COLO829 (cell line): ENCODE measurements around the gene APRT.
"Not testable (repeated sequence)": the region's sequence is repeated elsewhere in the genome, so short reads cannot be mapped to it uniquely, and the experiment has no call there.

Experiments
- DNase-seq: peaks from one replicate; pipeline ENCODE4 v3.0.0; 2012; ENCODE audit warnings: low spot score

The APRT gene

GRCh38 chr16:88772871-88773811 is 38.6 kb downstream of the APRT start:
- no peak for DNase-seq

- DNase-seq, result not testable (repeated sequence)
These were observed 39.9 kb downstream of the APRT start for GRCh38 chr16:88771781-88772180.

GRCh38 chr16:88771294-88771772 is 40.4 kb downstream of the APRT start:
- no peak for DNase-seq

DNA sequence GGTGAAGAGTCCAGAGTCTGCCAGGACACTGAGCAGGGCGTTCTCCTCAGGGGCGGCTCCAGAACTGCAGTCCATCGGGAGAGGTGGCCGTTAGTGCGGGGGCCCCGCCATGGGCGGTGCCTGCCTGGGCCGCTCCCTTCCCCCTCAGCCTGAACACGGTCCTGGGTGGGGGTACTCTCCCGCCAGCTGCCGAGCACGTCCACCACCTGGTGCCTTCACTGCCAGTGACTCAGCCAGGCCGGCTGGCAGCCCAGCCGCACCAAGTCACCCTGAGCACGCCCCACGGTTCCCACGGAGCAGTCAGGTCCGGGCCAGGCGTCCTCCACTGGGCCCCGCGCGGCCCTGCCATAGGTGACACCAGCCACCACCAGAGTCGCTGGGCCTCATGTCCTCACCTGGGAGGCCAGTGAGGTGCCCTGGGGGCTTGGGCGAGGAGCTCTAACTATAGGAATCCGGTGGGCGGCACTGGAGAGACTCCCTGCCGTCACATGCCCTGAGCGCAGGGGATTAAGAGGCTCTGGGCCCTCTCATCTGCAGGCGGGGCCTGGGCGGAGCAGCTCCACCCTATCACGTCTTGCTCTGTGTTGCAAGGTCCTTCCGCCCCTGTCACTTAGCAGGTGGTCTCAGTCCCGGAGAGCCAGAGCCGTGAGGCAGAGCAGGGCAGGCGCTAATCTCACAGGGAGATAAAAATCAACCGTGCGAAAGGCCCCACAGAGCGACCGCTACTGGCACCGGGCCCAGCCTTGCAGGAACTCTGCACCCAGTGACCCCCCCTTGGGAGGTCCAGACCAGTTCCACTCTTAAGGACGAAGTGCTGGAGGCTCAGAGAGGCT is 41.1 kb downstream of the APRT start:
- no peak for DNase-seq

DNA sequence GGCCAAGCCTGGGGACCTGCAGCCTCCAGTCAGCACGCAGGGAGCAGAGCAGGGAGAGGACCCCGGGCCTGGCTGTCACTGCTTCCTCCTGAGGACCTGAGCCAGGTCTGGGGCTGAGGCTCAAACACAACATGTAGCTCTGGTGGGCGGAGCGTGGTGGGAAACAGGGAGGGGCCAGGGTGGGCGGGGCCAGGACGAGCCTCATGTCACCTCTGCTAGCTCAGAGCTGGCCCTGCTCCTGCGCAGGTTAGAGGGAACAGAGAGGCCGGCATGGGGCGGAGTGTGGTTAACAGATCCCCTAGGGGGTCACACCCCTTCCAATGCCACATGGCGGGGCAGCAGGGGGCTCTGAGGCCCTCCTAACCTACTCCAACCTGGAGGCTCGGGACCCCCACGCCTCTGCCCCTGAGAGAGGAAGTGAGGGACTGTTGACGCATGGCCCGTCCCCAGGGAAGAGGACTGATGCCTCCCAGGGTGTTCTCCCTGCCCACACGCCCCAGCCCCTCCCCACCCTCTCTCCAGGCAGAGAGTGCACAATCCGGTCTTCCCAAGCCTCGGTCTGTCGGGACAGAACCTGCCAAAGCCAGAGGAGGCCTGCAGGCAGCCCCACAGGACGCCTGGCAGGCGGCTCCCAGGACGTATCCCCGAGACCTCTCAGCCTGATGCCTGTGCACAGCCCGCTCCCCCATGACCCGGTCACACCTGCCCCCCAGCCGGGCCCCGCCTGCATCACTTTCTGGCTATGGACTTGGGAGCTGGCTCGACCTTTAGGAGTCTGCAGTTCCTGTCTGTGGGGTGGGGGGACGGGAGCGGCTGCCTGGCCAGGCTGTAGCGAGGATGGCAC is 41.9 kb downstream of the APRT start:
- DNase-seq, result no peak

- DNase-seq, result no peak
These were observed 43.5 kb downstream of the APRT start for GRCh38 chr16:88768071-88768783.

- no peak for DNase-seq
These were observed 44.1 kb downstream of the APRT start for GRCh38 chr16:88767546-88768070.

GRCh38 chr16:88766975-88767374 is 44.8 kb downstream of the APRT start:
- no peak for DNase-seq

GRCh38 chr16:88764913-88765349 is 46.8 kb downstream of the APRT start:
- no peak for DNase-seq

DNA sequence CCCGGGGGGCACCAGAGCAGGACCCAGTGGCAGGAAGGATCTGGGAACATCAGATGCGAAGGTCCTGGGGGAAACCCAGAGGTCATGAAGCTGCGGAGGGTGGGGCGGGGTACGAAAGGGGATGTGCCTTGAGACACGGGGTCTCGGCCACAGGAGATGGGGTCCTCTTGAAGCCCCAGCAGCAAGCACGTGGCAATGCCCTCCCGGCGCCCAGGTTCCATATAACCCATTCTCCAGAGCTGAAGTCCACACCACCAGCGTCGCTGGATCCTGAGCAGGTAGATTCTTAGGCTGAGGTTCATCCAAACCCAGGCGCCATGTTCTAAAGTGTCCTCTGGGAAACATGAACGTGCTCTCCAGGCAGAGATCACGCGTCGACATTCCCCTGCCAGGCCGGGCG is 47.6 kb downstream of the APRT start:
- no peak for DNase-seq

- no peak for DNase-seq
These were observed 48.1 kb downstream of the APRT start for GRCh38 chr16:88763502-88764053.

GRCh38 chr16:88762941-88763340 is 48.8 kb downstream of the APRT start:
- DNase-seq, result no peak

DNA sequence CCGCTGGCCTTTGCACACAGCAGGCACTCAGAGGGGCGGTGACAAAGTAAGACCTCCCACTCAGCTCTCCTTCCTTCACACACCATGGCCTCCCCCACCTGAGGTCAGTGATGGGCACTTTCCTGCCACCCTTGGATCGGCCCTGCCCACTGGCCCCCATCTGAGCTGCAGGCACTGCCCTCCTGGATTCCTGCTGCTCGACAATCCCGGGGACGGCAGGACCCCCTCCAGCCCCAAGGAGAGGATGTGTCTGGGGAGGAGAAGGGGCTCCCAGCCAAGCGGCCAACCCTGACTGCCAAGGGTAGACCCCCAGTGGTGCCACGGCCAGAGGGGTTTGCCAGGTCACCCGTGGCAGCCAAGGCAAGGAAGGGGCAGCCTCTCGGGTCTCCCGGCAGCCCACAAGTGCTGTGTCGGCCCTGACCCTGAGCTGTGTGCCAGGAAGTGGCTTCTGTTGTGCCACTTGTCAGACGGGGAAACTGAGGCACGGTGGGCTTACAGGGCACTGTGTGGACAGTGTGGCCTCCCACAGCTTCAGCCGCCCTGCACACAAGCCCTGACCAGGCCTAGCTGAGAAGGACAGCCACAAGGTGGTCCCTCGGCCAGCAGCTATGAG is 49.4 kb downstream of the APRT start:
- no peak for DNase-seq

- no peak for DNase-seq
These were observed 49.9 kb downstream of the APRT start for GRCh38 chr16:88761830-88762229.

- no peak for DNase-seq
These were observed 50.6 kb downstream of the APRT start for GRCh38 chr16:88761143-88761534.

GRCh38 chr16:88760424-88761142 is 51.1 kb downstream of the APRT start:
- DNase-seq, result no peak

DNA sequence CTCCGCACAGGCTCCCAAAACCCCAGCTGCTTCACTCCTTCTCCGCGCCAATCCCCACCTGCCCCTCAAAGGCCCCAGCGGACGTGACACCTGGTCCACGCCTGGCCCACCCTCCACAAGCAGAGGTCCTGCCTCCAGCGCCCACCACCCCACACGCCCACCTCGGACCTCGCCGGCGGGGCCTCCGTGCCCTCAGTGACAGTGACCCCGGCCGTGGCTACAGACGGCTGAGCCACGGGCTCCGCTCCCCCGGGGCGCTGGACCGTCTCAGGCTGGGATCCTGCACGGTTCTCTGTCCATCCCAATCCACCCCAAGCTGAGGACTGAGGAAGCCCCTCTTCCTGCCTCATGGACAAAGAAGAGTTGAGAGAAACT is 51.8 kb downstream of the APRT start:
- no peak for DNase-seq
